K562 (cell line): Measurements from ENCODE around the gene AFF1. TPM values are rescaled to one million over a fixed set of nuclear protein-coding genes. Genes with fewer than 3 reads are reported as not detected.
A peak's percentile ranks its signal among the peaks of the same experiment; 100 is the strongest.

Experiments used
- ATAC-seq: fragments of 200-7000 bp; cut with Tn5 transposase; 3 replicates; pipeline ENCODE4 v1.9.1; 2020; ENCODE audit warnings: moderate library complexity
- BruUV-seq: library from RNA; stranded (reverse); fragments of 400-500 nt; replicated peaks from 2 replicates; lab custom pipeline; 2021; lab: Mats Ljungman, UMichigan
- CTCF ChIA-PET: fragments of 300-600 bp; formaldehyde crosslinking; extraction: SDS; loops from one replicate; lab custom pipeline; 2021; ENCODE audit warnings: low intra/inter-chr PET ratio; lab: Yijun Ruan, JAX
- POLR2A ChIA-PET: fragments of 300-600, 350-650 bp; sonication (Branson Sonifier 250); formaldehyde crosslinking; extraction: SDS; loops from one replicate; lab custom pipeline; 2021; ENCODE audit warnings: antibody characterized with exemption, inconsistent platforms; lab: Yijun Ruan, JAX
- DNase-seq, 4 experiments: peaks; one replicate each; pipeline versions ENCODE4 v3.0.0 to v3.0.0-alpha.2; 2011 to 2018; ENCODE audit warnings: low spot score in 3 of 4, mixed read lengths in 3 of 4; ENCODE audit errors: extremely low read depth in 1 of 4
- FAIRE-seq: peaks from 2 replicates; lab custom pipeline; 2011; peaks lifted over from hg19 to GRCh38; lab: Jason Lieb, UNC
- H2AFZ ChIP-seq: 2 replicates; pipeline ENCODE4 v1.6.0; 2011; ENCODE audit warnings: low read depth, low read length, control low read depth, inconsistent platforms
- H3K27ac ChIP-seq: fragments of 200-600 bp; 3 replicates; pipeline ENCODE4 v1.8.0; 2011; ENCODE audit warnings: low read depth, mild to moderate bottlenecking, control low read depth, inconsistent platforms, low read length, moderate library complexity, mixed read lengths; ENCODE audit errors: extremely low read depth
- H3K27me3 ChIP-seq, 2 experiments: fragments of 300-600 bp in 1 of 2; 2 replicates in 1 of 2; 3 replicates in 1 of 2; pipeline versions ENCODE4 v1.6.0 to v1.8.0; 2011; ENCODE audit warnings: inconsistent platforms in 2 of 2, low read length in 2 of 2, mild to moderate bottlenecking in 1 of 2, mixed read lengths in 1 of 2, moderate library complexity in 1 of 2; ENCODE audit not compliant: control insufficient read depth in 2 of 2, insufficient read depth in 2 of 2
- H3K36me3 ChIP-seq: fragments of 300-600 bp; 3 replicates; pipeline ENCODE4 v1.8.0; 2011; ENCODE audit warnings: mild to moderate bottlenecking, low read length, inconsistent platforms; ENCODE audit not compliant: control insufficient read depth, insufficient read depth
- H3K4me1 ChIP-seq, 2 experiments: fragments of 200-600 bp in 1 of 2; replicated peaks in 1 of 2; 2 replicates in 1 of 2; 3 replicates in 1 of 2; pipeline versions ENCODE4 v1.5.1 to v1.8.0; 2011; ENCODE audit warnings: inconsistent platforms in 2 of 2, low read length in 2 of 2, mild to moderate bottlenecking in 1 of 2, mixed read lengths in 1 of 2, moderate library complexity in 1 of 2; ENCODE audit not compliant: control insufficient read depth in 2 of 2, insufficient read depth in 2 of 2
- H3K4me2 ChIP-seq: 2 replicates; pipeline ENCODE4 v1.6.1; 2011; ENCODE audit warnings: low read length, control low read depth, inconsistent platforms, mixed read lengths; ENCODE audit not compliant: insufficient read depth
- H3K4me3 ChIP-seq: fragments of 200-600 bp; sonication (generic), shearing (Covaris generic); 2 replicates; pipeline ENCODE4 v1.5.1; 2016; ENCODE audit warnings: control low read depth, inconsistent platforms
- H3K79me2 ChIP-seq: fragments of 200-600 bp; 3 replicates; pipeline ENCODE4 v1.8.0; 2011; ENCODE audit warnings: low read length, inconsistent platforms; ENCODE audit not compliant: control insufficient read depth, insufficient read depth
- H3K9ac ChIP-seq, 2 experiments: 2 replicates each; pipeline versions ENCODE4 v1.6.0 to v1.6.1; 2011; ENCODE audit warnings: low read depth in 2 of 2, low read length in 2 of 2, control low read depth in 1 of 2, inconsistent platforms in 1 of 2, mild to moderate bottlenecking in 1 of 2, mixed read lengths in 1 of 2; ENCODE audit not compliant: insufficient read depth in 1 of 2
- H3K9me1 ChIP-seq: one replicate; pipeline ENCODE4 v1.6.0; 2011; ENCODE audit warnings: inconsistent platforms, mild to moderate bottlenecking, low read length, moderate library complexity; ENCODE audit not compliant: control insufficient read depth, insufficient read depth
- H3K9me3 ChIP-seq: replicated peaks from 2 replicates; pipeline ENCODE4 v1.5.1; 2011; ENCODE audit warnings: low read depth, low read length, inconsistent platforms; ENCODE audit not compliant: control insufficient read depth, insufficient read depth
- H4K20me1 ChIP-seq: replicated peaks from 2 replicates; pipeline ENCODE4 v1.6.1; 2011; ENCODE audit warnings: low read length, inconsistent platforms, mixed read lengths; ENCODE audit not compliant: control insufficient read depth, insufficient read depth
- BCOR ChIP-seq: fragments of 450-650 bp; IDR thresholded peaks from 2 replicates; pipeline ENCODE4 v1.6.1; 2016
- E2F5 ChIP-seq: sonication (generic); formaldehyde crosslinking; IDR thresholded peaks from 2 replicates; pipeline ENCODE4 v1.8.0; 2022; ENCODE audit warnings: mild to moderate bottlenecking, missing genetic modification reagents
- IFI16 ChIP-seq: fragments of 250-450 bp; sonication (Bioruptor Pico); IDR thresholded peaks from 2 replicates; pipeline ENCODE4 v2.1.2; 2022; ENCODE audit warnings: mild to moderate bottlenecking, inconsistent platforms
- POLR2A ChIP-seq: fragments of 450-650 bp; conservative IDR thresholded peaks from 2 replicates; pipeline ENCODE4 v1.6.1; 2016
- POLR2B ChIP-seq: fragments of 450-650 bp; IDR thresholded peaks from 2 replicates; pipeline ENCODE4 v1.6.1; 2018; ENCODE audit warnings: low read depth; ENCODE audit not compliant: partially characterized antibody
- PRPF4 ChIP-seq: fragments of 200-400 bp; formaldehyde crosslinking; IDR thresholded peaks from one replicate; pipeline ENCODE4 v1.6.1; 2017; ENCODE audit warnings: low read length, low read depth, mild to moderate bottlenecking; ENCODE audit not compliant: insufficient read depth, poor library complexity, severe bottlenecking
- RBFOX2 ChIP-seq: fragments of 200-400 bp; formaldehyde crosslinking; IDR thresholded peaks from 2 replicates; pipeline ENCODE4 v1.6.1; 2017; ENCODE audit warnings: low read depth, mild to moderate bottlenecking, low read length, moderate library complexity
- TRIM28 ChIP-seq: fragments of 450-650 bp; IDR thresholded peaks from 2 replicates; pipeline ENCODE4 v1.6.1; 2017
- VEZF1 ChIP-seq: fragments of 200-800 bp; sonication (Bioruptor generic); IDR thresholded peaks from 2 replicates; pipeline ENCODE4 v1.6.1; 2017; ENCODE audit warnings: missing genetic modification characterization, missing compliant biosample characterization
- ZNF586 ChIP-seq: fragments of 450-650 bp; formaldehyde crosslinking; conservative IDR thresholded peaks from 2 replicates; pipeline ENCODE4 v1.4.0; 2020; ENCODE audit warnings: mild to moderate bottlenecking, moderate library complexity
- ZNF696 ChIP-seq: fragments of 250-450 bp; sonication (Bioruptor Pico); conservative IDR thresholded peaks from 2 replicates; pipeline ENCODE4 v1.4.0; 2020; ENCODE audit warnings: mild to moderate bottlenecking, moderate library complexity
- ZNF699 ChIP-seq: fragments of 250-450 bp; sonication (Bioruptor Pico); IDR thresholded peaks from 2 replicates; pipeline ENCODE4 v1.8.0; 2021; ENCODE audit warnings: mild to moderate bottlenecking, moderate library complexity; ENCODE audit not compliant: insufficient replicate concordance
- ZNF707 ChIP-seq: fragments of 250-450 bp; sonication (Bioruptor Pico); conservative IDR thresholded peaks from 2 replicates; pipeline ENCODE4 v1.8.0; 2022; ENCODE audit warnings: inconsistent platforms, mild to moderate bottlenecking, moderate library complexity
- WGBS: fragments of 100-300 bp; shearing (Covaris generic); methylation state at CpG from one replicate; pipeline ENCODE4 v1.1.6; 2016; ENCODE audit warnings: low coverage, mixed read lengths; ENCODE audit not compliant: insufficient coverage; ENCODE audit errors: missing lambda C conversion rate; 5-methylcytosine and 5-hydroxymethylcytosine counted together
- in situ Hi-C: fragments of 300-500 bp; cut with MboI; formaldehyde crosslinking; loops from 4 replicates; pipeline ENCODE4 v1.15.0; 2018; ENCODE audit warnings: inconsistent platforms, mixed read lengths
- intact Hi-C: fragments of 100-400 bp; cut with micrococcal nuclease; formaldehyde crosslinking; loops from 2 replicates; pipeline ENCODE4 v1.14.2; 2022
- polyA plus RNA-seq, 8 experiments: library from polyadenylated mRNA; depleted of rRNA in 4 of 8; stranded (reverse) in 5 of 8; unstranded in 3 of 8; fragments of >200 nt; fragmentation: Nextera tagmentation in 2 of 8; fragmentation: Illumina TruSeq in 1 of 8; extraction: Ambion mirVana in 2 of 8; extraction: Trizol in 1 of 8; gene quantifications; 2 replicates each; pipeline versions ENCODE4 v1.2.1 to v1.2.3, GENCODE V29; 2011 to 2014; ENCODE audit warnings: inconsistent platforms in 1 of 8, missing spikeins in 1 of 8
- total RNA-seq, 7 experiments: library from RNA; depleted of rRNA in 6 of 7; stranded (reverse); fragments of >200 nt in 6 of 7; fragmentation: Illumina TruSeq in 2 of 7; extraction: Trizol in 2 of 7; gene quantifications; 2 replicates each; pipeline versions ENCODE4 v1.2.1 to v1.2.3, GENCODE V29; 2011 to 2021; ENCODE audit warnings: low replicate concordance in 1 of 7
- TF ChIP-seq, protein P1 (sequence below): sonication (generic); formaldehyde crosslinking; IDR thresholded peaks from 2 replicates; pipeline ENCODE4 v1.8.1; 2023; ENCODE audit warnings: mild to moderate bottlenecking, missing genetic modification reagents

The AFF1 gene
- total and polyA plus RNA-seq, 9 of the 15 experiments (the other 6 are each of a cell fraction or from before 2014, with no cell fraction given), result 4.1 to 47.5 (median 17.2) TPM

DNA sequence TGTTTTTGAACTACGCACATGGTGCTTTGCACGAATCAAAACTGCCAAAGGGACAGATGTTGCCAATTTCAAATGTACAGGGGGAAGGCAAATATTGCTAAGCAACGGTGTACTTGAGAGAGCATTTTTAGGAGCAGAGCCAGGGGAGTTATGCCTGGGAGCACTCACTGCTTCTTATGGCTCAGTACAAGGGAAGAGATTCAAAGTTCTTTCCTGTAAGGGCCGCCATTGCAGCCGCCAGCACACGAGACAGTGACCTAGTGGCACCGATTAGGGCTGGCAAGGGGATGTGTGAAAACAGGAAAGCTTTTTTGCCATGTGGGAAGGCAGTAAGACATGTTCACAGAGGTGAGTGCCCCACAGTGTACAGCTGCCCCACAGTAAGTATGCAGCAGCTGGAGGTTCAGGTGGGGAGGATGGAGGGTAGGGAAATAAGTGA lies 133.8 kb downstream of the AFF1 start:
- no peak overlapping the region for H3K4me2 ChIP-seq
- peaks cover 64% of the 10 kb centered on the region for H3K79me2 ChIP-seq
- BruUV-seq, result no TSS peak
- ATAC-seq, result peak; percentile 50
- DNase-seq, result no peak
- no peak for FAIRE-seq
- intact Hi-C loops, result no loop called here
- TF ChIP-seq TRIM28 (no peak), BCOR (no peak), ZNF699 (CRISPR knock-in tag) (no peak), VEZF1 (CRISPR knock-in tag) (no peak), RBFOX2 (no peak), IFI16 (CRISPR knock-in tag) (no peak), POLR2B (peak; percentile 7), ZNF707 (CRISPR knock-in tag) (no peak), E2F5 (CRISPR knock-in tag) (no peak), ZNF586 (CRISPR knock-in tag) (no peak), ZNF696 (no peak), PRPF4 (no peak), POLR2A (no peak)
- TF ChIP-seq, protein P1, sequence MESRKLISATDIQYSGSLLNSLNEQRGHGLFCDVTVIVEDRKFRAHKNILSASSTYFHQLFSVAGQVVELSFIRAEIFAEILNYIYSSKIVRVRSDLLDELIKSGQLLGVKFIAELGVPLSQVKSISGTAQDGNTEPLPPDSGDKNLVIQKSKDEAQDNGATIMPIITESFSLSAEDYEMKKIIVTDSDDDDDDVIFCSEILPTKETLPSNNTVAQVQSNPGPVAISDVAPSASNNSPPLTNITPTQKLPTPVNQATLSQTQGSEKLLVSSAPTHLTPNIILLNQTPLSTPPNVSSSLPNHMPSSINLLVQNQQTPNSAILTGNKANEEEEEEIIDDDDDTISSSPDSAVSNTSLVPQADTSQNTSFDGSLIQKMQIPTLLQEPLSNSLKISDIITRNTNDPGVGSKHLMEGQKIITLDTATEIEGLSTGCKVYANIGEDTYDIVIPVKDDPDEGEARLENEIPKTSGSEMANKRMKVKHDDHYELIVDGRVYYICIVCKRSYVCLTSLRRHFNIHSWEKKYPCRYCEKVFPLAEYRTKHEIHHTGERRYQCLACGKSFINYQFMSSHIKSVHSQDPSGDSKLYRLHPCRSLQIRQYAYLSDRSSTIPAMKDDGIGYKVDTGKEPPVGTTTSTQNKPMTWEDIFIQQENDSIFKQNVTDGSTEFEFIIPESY (CRISPR knock-in tag), result peak; percentile 75
- H3K36me3 ChIP-seq, result peaks cover 11% of the 10 kb centered on the region; the same call in 2 of the 3 replicates
- H3K27me3 ChIP-seq, result no peaks in the 10 kb centered on the region
- in situ Hi-C loops, result no loop called here
- H3K27ac ChIP-seq, result no peak overlapping the region
- no peaks in the 10 kb centered on the region for H3K9me1 ChIP-seq
- peaks cover 14% of the 10 kb centered on the region; the same call in 1 of the 2 replicates for H4K20me1 ChIP-seq
- H3K4me3 ChIP-seq, result no peak overlapping the region
- WGBS, result 77% methylated on average over 7 of the region's 7 CpGs
- no peaks in the 10 kb centered on the region for H3K9me3 ChIP-seq
- H3K9ac ChIP-seq, result peak overlapping the region in 1 of 2 experiments; percentile 21; a peak in 1 of 4 replicates
- CTCF ChIA-PET, result no interaction called here
- POLR2A ChIA-PET, result interaction anchor here (0.7 to 1.2 kb wide), 2 partner anchors 14 to 219 kb away, joined by 3 to 5 read pairs; no protein-coding TSS in a partner anchor
- H3K4me1 ChIP-seq, result no peaks in the 10 kb centered on the region; a peak in 1 of 5 replicates
- H2AFZ ChIP-seq, result no peak overlapping the region
